GM12878 (cell line): ENCODE data around the gene PUS7L. TPM values are rescaled to one million over a fixed set of nuclear protein-coding genes. Genes with fewer than 3 reads are reported as not detected.

ENCODE experiments used
- ATAC-seq: fragments of 200-7000 bp; cut with Tn5 transposase; 3 replicates; pipeline ENCODE4 v1.9.1; 2020; ENCODE audit warnings: mild to moderate bottlenecking, moderate library complexity
- BruUV-seq: library from RNA; stranded (reverse); fragments of 400-500 nt; replicated peaks from 2 replicates; lab custom pipeline; 2021; lab: Mats Ljungman, UMichigan
- CTCF ChIA-PET: fragments of 300-600 bp; sonication (Branson Sonifier 250); formaldehyde crosslinking; extraction: SDS; loops from one replicate; lab custom pipeline; 2021; ENCODE audit warnings: inconsistent platforms; lab: Yijun Ruan, JAX
- POLR2A ChIA-PET: fragments of 350-600 bp; formaldehyde crosslinking; extraction: SDS; loops from one replicate; lab custom pipeline; 2021; ENCODE audit warnings: inconsistent platforms; lab: Charles Lee
- RAD21 ChIA-PET: fragments of 300-600 bp; sonication (Branson Sonifier 250); formaldehyde crosslinking; loops from one replicate; lab custom pipeline; 2023; ENCODE audit warnings: antibody characterized with exemption; ENCODE audit not compliant: unreplicated experiment; lab: Charles Lee
- SMC1A ChIA-PET: fragments of 300-600 bp; sonication (Branson Sonifier 250); formaldehyde crosslinking; loops from one replicate; lab custom pipeline; 2023; ENCODE audit not compliant: unreplicated experiment, uncharacterized antibody; lab: Charles Lee
- DNase-seq: peaks from one replicate; pipeline ENCODE4 v3.0.0-alpha.2; 2011; ENCODE audit warnings: low read depth, low spot score
- FAIRE-seq: peaks from 3 replicates; lab custom pipeline; 2011; peaks lifted over from hg19 to GRCh38; lab: Jason Lieb, UNC
- H2AFZ ChIP-seq: 2 replicates; pipeline ENCODE4 v1.6.0; 2011; ENCODE audit warnings: low read depth, low read length, control low read depth; ENCODE audit not compliant: control insufficient read depth
- H3K27ac ChIP-seq: 2 replicates; pipeline ENCODE4 v1.5.1; 2011; ENCODE audit warnings: control low read depth; ENCODE audit not compliant: control insufficient read depth, insufficient read depth
- H3K27me3 ChIP-seq, 2 experiments: replicated peaks in 1 of 2; 2 replicates each; pipeline versions ENCODE4 v1.6.0 to v1.6.1; 2011; ENCODE audit warnings: low read length in 1 of 2; ENCODE audit not compliant: control insufficient read depth in 2 of 2, insufficient read depth in 2 of 2
- H3K36me3 ChIP-seq, 2 experiments: 2 replicates each; pipeline ENCODE4 v1.5.1; 2011; ENCODE audit warnings: low read length in 1 of 2; ENCODE audit not compliant: control insufficient read depth in 2 of 2, insufficient read depth in 2 of 2
- H3K4me1 ChIP-seq: 2 replicates; pipeline ENCODE4 v1.6.1; 2011; ENCODE audit warnings: mild to moderate bottlenecking, low read length, moderate library complexity, mixed read lengths; ENCODE audit not compliant: control insufficient read depth, insufficient read depth
- H3K4me2 ChIP-seq: 2 replicates; pipeline ENCODE4 v1.6.0; 2011; ENCODE audit warnings: control low read depth; ENCODE audit not compliant: control insufficient read depth, insufficient read depth
- H3K4me3 ChIP-seq: fragments of 200-600 bp; sonication (generic); 2 replicates; pipeline ENCODE4 v1.5.1; 2016
- H3K79me2 ChIP-seq: 2 replicates; pipeline ENCODE4 v1.6.0; 2011; ENCODE audit warnings: low read length; ENCODE audit not compliant: control insufficient read depth, insufficient read depth
- H3K9ac ChIP-seq: 2 replicates; pipeline ENCODE4 v1.8.0; 2011; ENCODE audit warnings: low read length, control low read depth, mixed read lengths; ENCODE audit not compliant: control insufficient read depth, insufficient read depth
- H3K9me3 ChIP-seq: replicated peaks from 3 replicates; pipeline ENCODE4 v1.5.1; 2011; ENCODE audit warnings: mild to moderate bottlenecking, low read length; ENCODE audit not compliant: control insufficient read depth, insufficient read depth
- H4K20me1 ChIP-seq: 2 replicates; pipeline ENCODE4 v1.6.0; 2011; ENCODE audit not compliant: control insufficient read depth, insufficient read depth
- ATF7 ChIP-seq: fragments of 450-650 bp; IDR thresholded peaks from 2 replicates; pipeline ENCODE4 v1.6.1; 2016; ENCODE audit warnings: low read depth, mild to moderate bottlenecking
- BACH1 ChIP-seq: fragments of 450-650 bp; IDR thresholded peaks from 2 replicates; pipeline ENCODE4 v1.6.1; 2017; ENCODE audit warnings: mild to moderate bottlenecking, borderline replicate concordance
- BHLHE40 ChIP-seq, 2 experiments: fragments of 450-650 bp in 1 of 2; IDR thresholded peaks; 2 replicates each; pipeline ENCODE4 v1.6.1; 2011 to 2017; ENCODE audit warnings: low read depth in 2 of 2, borderline replicate concordance in 1 of 2, improper control_type of control experiment in 1 of 2, low read length in 1 of 2, mild to moderate bottlenecking in 1 of 2
- CREB1 ChIP-seq: IDR thresholded peaks from 2 replicates; pipeline ENCODE4 v1.6.1; 2012; ENCODE audit warnings: low read depth, mild to moderate bottlenecking, inconsistent platforms
- IKZF2 ChIP-seq, 2 experiments: fragments of 450-650 bp; IDR thresholded peaks; 2 replicates each; pipeline ENCODE4 v1.6.1; 2017; ENCODE audit warnings: mild to moderate bottlenecking in 2 of 2, moderate library complexity in 2 of 2
- IRF3 ChIP-seq: fragments of 450-650 bp; IDR thresholded peaks from 2 replicates; pipeline ENCODE4 v1.6.1; 2014; ENCODE audit warnings: mild to moderate bottlenecking
- MXI1 ChIP-seq: fragments of 150-350 bp; IDR thresholded peaks from 2 replicates; pipeline ENCODE4 v1.6.1; 2011; ENCODE audit warnings: low read depth, mild to moderate bottlenecking, inconsistent platforms, low read length, improper control_type of control experiment
- PAX5 ChIP-seq: IDR thresholded peaks from 2 replicates; pipeline ENCODE4 v1.6.1; 2011; ENCODE audit warnings: low read depth, low read length, borderline replicate concordance
- YY1 ChIP-seq: IDR thresholded peaks from 2 replicates; pipeline ENCODE4 v1.6.1; 2011; ENCODE audit warnings: low read depth, mild to moderate bottlenecking, low read length
- ZBTB4 ChIP-seq: fragments of 450-650 bp; formaldehyde crosslinking; IDR thresholded peaks from 2 replicates; pipeline ENCODE4 v1.4.0; 2022; ENCODE audit warnings: mild to moderate bottlenecking, moderate library complexity
- ZNF592 ChIP-seq: fragments of 450-650 bp; IDR thresholded peaks from 2 replicates; pipeline ENCODE4 v1.6.1; 2017; ENCODE audit warnings: mild to moderate bottlenecking, moderate library complexity
- in situ Hi-C: fragments of 300-500 bp; cut with MboI; formaldehyde crosslinking; loops from 9 replicates; pipeline ENCODE4 v1.14.3; 2018; ENCODE audit warnings: mixed read lengths
- intact Hi-C: fragments of 100-400 bp; cut with micrococcal nuclease; formaldehyde crosslinking; loops from one replicate; pipeline ENCODE4 v1.14.2; 2022; ENCODE audit not compliant: unreplicated experiment
- polyA plus RNA-seq, 11 experiments: library from polyadenylated mRNA; depleted of rRNA in 4 of 11; unstranded in 6 of 11; stranded (reverse) in 5 of 11; fragments of >200 nt; fragmentation: Nextera tagmentation in 4 of 11; fragmentation: Illumina TruSeq in 1 of 11; extraction: Ambion mirVana in 4 of 11; extraction: Trizol in 1 of 11; gene quantifications; 1 replicate in 1 of 11; 2 replicates in 10 of 11; pipeline versions ENCODE4 v1.2.1 to v1.2.3, GENCODE V29; 2011 to 2016; ENCODE audit warnings: inconsistent platforms in 2 of 11, missing spikeins in 2 of 11, low read depth in 1 of 11
- total RNA-seq, 4 experiments: library from RNA; depleted of rRNA in 3 of 4; stranded (reverse); fragments of >200 nt in 3 of 4; fragmentation: Illumina TruSeq in 1 of 4; extraction: Trizol in 1 of 4; gene quantifications; 2 replicates each; pipeline versions ENCODE4 v1.2.1 to v1.2.3, GENCODE V29; 2013 to 2021

PUS7L gene
- total and polyA plus RNA-seq, 10 of the 15 experiments (the other 5 are each of a cell fraction or from before 2014, with no cell fraction given): 7.2 to 42.1 (median 19.6) TPM

GRCh38 chr12:43789941-43790340, 31.4 kb upstream of the PUS7L start (continued):
- TF ChIP-seq IRF3: no peak
- TF ChIP-seq YY1: no peak
- no peak for TF ChIP-seq IKZF2 (IDR thresholded peaks at IDR 0.05)
- no peak for TF ChIP-seq ZBTB4 (CRISPR knock-in tag)
- TF ChIP-seq MXI1: no peak

- in situ Hi-C loops (no loop called here), intact Hi-C loops (no loop called here)
- Histone ChIP-seq H3K9ac (no peak overlapping the region), H4K20me1 (no peaks in the 10 kb centered on the region), H3K27me3 (no peaks in the 10 kb centered on the region), H3K9me3 (no peaks in the 10 kb centered on the region), H3K4me3 (no peak overlapping the region), H3K4me2 (no peak overlapping the region), H3K27ac (no peak overlapping the region), H2AFZ (no peak overlapping the region), H3K36me3 (peaks cover 3 to 10% of the 10 kb centered on the region in 2 experiments; a peak in 3 of 4 replicates), H3K4me1 (no peaks in the 10 kb centered on the region), H3K79me2 (no peaks in the 10 kb centered on the region)
- RAD21 ChIA-PET: no interaction called here
- no peak for ATAC-seq
- no peak for FAIRE-seq
- SMC1A ChIA-PET: interaction anchor here (0.6 to 0.8 kb wide), 2 partner anchors 12 to 37 kb away, joined by 3 read pairs; no protein-coding TSS in a partner anchor
- POLR2A ChIA-PET: no interaction called here
- TSS peak; percentile 69 for BruUV-seq
- CTCF ChIA-PET: interaction anchor here (0.6 to 1.3 kb wide), 2 partner anchors 9 to 95 kb away, joined by 3 to 5 read pairs; no protein-coding TSS in a partner anchor
- no peak for DNase-seq
- TF ChIP-seq BACH1 (no peak), ZNF592 (no peak), ATF7 (no peak), BHLHE40 (IDR thresholded peaks at IDR 0.05; ENCODE audit: borderline replicate concordance in 1 of 2, low read depth in 2 of 2, low read length in 1 of 2) (no peak), PAX5 (no peak), CREB1 (no peak)
Observed at GRCh38 chr12:43786899-43787693, 28.5 kb upstream of the PUS7L start.
